A549 (cell line): Measurements from ENCODE around the gene PRCD. TPM values are rescaled to one million over a fixed set of nuclear protein-coding genes. Genes with fewer than 3 reads are reported as not detected.
A peak's percentile ranks its signal among the peaks of the same experiment; 100 is the strongest.

Experiments
- ATAC-seq, 2 experiments: fragments of 200-7000 bp in 1 of 2; fragments of >200 bp in 1 of 2; cut with Nextera tagmentation in 1 of 2; cut with Tn5 transposase in 1 of 2; 3 replicates each; pipeline versions ENCODE4 v1.8.0 to v1.9.1; 2018 to 2020; ENCODE audit warnings: mild to moderate bottlenecking in 1 of 2, moderate library complexity in 1 of 2
- CTCF ChIA-PET: fragments of 300-600 bp; sonication (Branson Sonifier 250); formaldehyde crosslinking; extraction: SDS; loops from one replicate; lab custom pipeline; 2021; ENCODE audit warnings: antibody characterized with exemption, inconsistent platforms; lab: Yijun Ruan, JAX
- POLR2A ChIA-PET: fragments of 350-600 bp; formaldehyde crosslinking; extraction: SDS; loops from one replicate; lab custom pipeline; 2021; ENCODE audit warnings: antibody characterized with exemption, inconsistent platforms; lab: Yijun Ruan, JAX
- DNase-seq, 2 experiments: peaks; one replicate each; pipeline versions ENCODE4 v3.0.0 to v3.0.0-alpha.2; 2011 to 2016; ENCODE audit warnings: low read depth in 1 of 2, low spot score in 1 of 2
- FAIRE-seq: peaks from 2 replicates; lab custom pipeline; 2011; peaks lifted over from hg19 to GRCh38; lab: Jason Lieb, UNC
- H3K27ac ChIP-seq, 2 experiments: fragments of >200 bp; sonication (Bioruptor Twin); formaldehyde crosslinking; 3 replicates each; pipeline ENCODE4 v1.5.1; 2016 to 2017
- H3K4me1 ChIP-seq: fragments of >200 bp; sonication (Bioruptor Twin); formaldehyde crosslinking; 3 replicates; pipeline ENCODE4 v1.6.1; 2016
- H3K4me2 ChIP-seq: fragments of >200 bp; sonication (Bioruptor Twin); formaldehyde crosslinking; 3 replicates; pipeline ENCODE4 v1.6.1; 2016
- H3K4me3 ChIP-seq: fragments of >200 bp; sonication (Bioruptor Twin); formaldehyde crosslinking; 3 replicates; pipeline ENCODE4 v1.5.1; 2016
- H3K9me3 ChIP-seq: fragments of >200 bp; sonication (Bioruptor Twin); formaldehyde crosslinking; 3 replicates; pipeline ENCODE4 v1.6.1; 2016
- BHLHE40 ChIP-seq: IDR thresholded peaks from 2 replicates; pipeline ENCODE4 v1.6.1; 2012; ENCODE audit warnings: low read depth, low read length, inconsistent platforms
- CHD4 ChIP-seq: fragments of 200-600 bp; sonication (generic); IDR thresholded peaks from 2 replicates; pipeline ENCODE4 v1.6.1; 2016; ENCODE audit warnings: antibody characterized with exemption, mild to moderate bottlenecking, borderline replicate concordance
- E2F6 ChIP-seq: IDR thresholded peaks from 2 replicates; pipeline ENCODE4 v1.6.1; 2012; ENCODE audit warnings: low read depth, borderline replicate concordance
- FOSB ChIP-seq: fragments of 250-450 bp; sonication (Bioruptor Pico); IDR thresholded peaks from 2 replicates; pipeline ENCODE4 v1.5.0; 2020; ENCODE audit warnings: mild to moderate bottlenecking, moderate library complexity
- FOSL2 ChIP-seq, 2 experiments: fragments of 450-650 bp in 1 of 2; fragments of >200 bp in 1 of 2; sonication (Bioruptor Twin) in 1 of 2; formaldehyde crosslinking; IDR thresholded peaks; 2 replicates each; pipeline versions ENCODE4 v1.5.0 to v1.6.1; 2016 to 2020; ENCODE audit warnings: mild to moderate bottlenecking in 1 of 2, moderate library complexity in 1 of 2
- FOXS1 ChIP-seq: fragments of 250-450 bp; sonication (Bioruptor Pico); IDR thresholded peaks from 2 replicates; pipeline ENCODE4 v1.5.0; 2020; ENCODE audit warnings: mild to moderate bottlenecking, moderate library complexity
- GATA3 ChIP-seq: IDR thresholded peaks from 2 replicates; pipeline ENCODE4 v1.6.1; 2012; ENCODE audit warnings: borderline replicate concordance
- HOXA7 ChIP-seq: fragments of 250-450 bp; sonication (Bioruptor Pico); IDR thresholded peaks from 2 replicates; pipeline ENCODE4 v1.5.0; 2020; ENCODE audit warnings: mild to moderate bottlenecking, moderate library complexity
- HOXB13 ChIP-seq: fragments of 250-450 bp; sonication (Bioruptor Pico); IDR thresholded peaks from 2 replicates; pipeline ENCODE4 v1.5.0; 2020; ENCODE audit warnings: low read depth, mild to moderate bottlenecking, moderate library complexity
- JUNB ChIP-seq: fragments of >200 bp; sonication (Bioruptor Twin); formaldehyde crosslinking; IDR thresholded peaks from 2 replicates; pipeline ENCODE4 v1.6.1; 2016
- KDM1A ChIP-seq: fragments of 200-600 bp; sonication (generic); IDR thresholded peaks from 2 replicates; pipeline ENCODE4 v1.6.1; 2016; ENCODE audit warnings: low read depth, mild to moderate bottlenecking
- KDM5A ChIP-seq: fragments of 200-600 bp; sonication (generic); IDR thresholded peaks from 2 replicates; pipeline ENCODE4 v1.6.1; 2016; ENCODE audit warnings: antibody characterized with exemption, mild to moderate bottlenecking
- MAFK ChIP-seq: fragments of 450-650 bp; IDR thresholded peaks from 2 replicates; pipeline ENCODE4 v1.6.1; 2014; ENCODE audit not compliant: partially characterized antibody
- MAZ ChIP-seq: fragments of 150-350 bp; IDR thresholded peaks from 2 replicates; pipeline ENCODE4 v1.6.1; 2014; ENCODE audit warnings: antibody characterized with exemption, low read depth, low read length, borderline replicate concordance
- RAD21 ChIP-seq, 2 experiments: fragments of >200 bp in 1 of 2; sonication (Bioruptor Twin) in 1 of 2; formaldehyde crosslinking in 1 of 2; IDR thresholded peaks in 1 of 2; conservative IDR thresholded peaks in 1 of 2; 2 replicates in 1 of 2; 3 replicates in 1 of 2; pipeline ENCODE4 v1.6.1; 2012 to 2018; ENCODE audit warnings: inconsistent platforms in 1 of 2
- RARB ChIP-seq: fragments of 250-450 bp; sonication (Bioruptor Pico); IDR thresholded peaks from 2 replicates; pipeline ENCODE4 v1.8.0; 2021; ENCODE audit warnings: mild to moderate bottlenecking, moderate library complexity
- RNF2 ChIP-seq: fragments of 200-600 bp; sonication (generic); IDR thresholded peaks from 2 replicates; pipeline ENCODE4 v1.6.1; 2016; ENCODE audit warnings: low read depth, mild to moderate bottlenecking, antibody characterized with exemption, moderate library complexity, borderline replicate concordance
- SREBF2 ChIP-seq: fragments of 450-650 bp; IDR thresholded peaks from 2 replicates; pipeline ENCODE4 v1.6.1; 2014; ENCODE audit warnings: mild to moderate bottlenecking, moderate library complexity
- USF2 ChIP-seq: fragments of 450-650 bp; IDR thresholded peaks from 2 replicates; pipeline ENCODE4 v1.6.1; 2014; ENCODE audit warnings: antibody characterized with exemption
- ZC3H11A ChIP-seq: fragments of 450-650 bp; IDR thresholded peaks from 2 replicates; pipeline ENCODE4 v1.6.1; 2014; ENCODE audit warnings: antibody characterized with exemption, mild to moderate bottlenecking
- WGBS: methylation state at CpG from one replicate; pipeline ENCODE4 v1.1.6; 2017; ENCODE audit errors: missing lambda C conversion rate; 5-methylcytosine and 5-hydroxymethylcytosine counted together
- polyA plus RNA-seq, 4 experiments: library from polyadenylated mRNA; depleted of rRNA in 3 of 4; stranded (reverse); fragments of >200 nt; fragmentation: RNase III in 1 of 4; extraction: RNeasy Plus Mini Kit Qiagen cat#74134 plus additional on column Dnase treatment in 1 of 4; gene quantifications; 2 replicates in 3 of 4; 3 replicates in 1 of 4; pipeline ENCODE4 v1.2.3, GENCODE V29; 2011 to 2017

Gene PRCD
- polyA plus RNA-seq, 2 of the 4 experiments (the other 2 are of a cell fraction), result not detected

- TF ChIP-seq RAD21 (conservative IDR thresholded peaks at IDR 0.05 in 1 of 2, IDR thresholded peaks at IDR 0.05 in 1 of 2), result peak; percentile 33 to 59; a peak in 4 of 5 replicates
- no peak for TF ChIP-seq HOXA7 (CRISPR knock-in tag)
- TF ChIP-seq BHLHE40, result no peak
- TF ChIP-seq FOSL2 (IDR thresholded peaks at IDR 0.05), result no peak
- no peak for TF ChIP-seq FOSL2 (CRISPR knock-in tag; IDR thresholded peaks at IDR 0.05)
- TF ChIP-seq JUNB, result no peak
- no peak for TF ChIP-seq FOSB (CRISPR knock-in tag)
- TF ChIP-seq MAZ, result no peak
- TF ChIP-seq E2F6, result peak; percentile 54; the same call in 1 of the 2 replicates
Observed at GRCh38 chr17:76585649-76586593, 46.1 kb downstream of the PRCD start, which contains the start of gene ST6GALNAC2 (continued).

- H3K27ac ChIP-seq, result no peak overlapping the region
- H3K4me2 ChIP-seq, result no peak overlapping the region
- FAIRE-seq, result no peak
- CTCF ChIA-PET, result interaction anchor here (1.0 to 7.0 kb wide), 22 partner anchors 7 to 132 kb away, joined by 3 to 50 read pairs (median 7); no protein-coding TSS in a partner anchor
- POLR2A ChIA-PET, result interaction anchor here (0.6 to 2.0 kb wide), 2 partner anchors 85 to 196 kb away, joined by 3 to 6 read pairs; no protein-coding TSS in a partner anchor
- no peak for TF ChIP-seq RNF2
- no peak for TF ChIP-seq KDM1A
- no peak for TF ChIP-seq CHD4
- no peak for TF ChIP-seq MAFK
- no peak for TF ChIP-seq E2F6
- no peak for TF ChIP-seq RARB
- TF ChIP-seq MAZ, result no peak
- no peak for TF ChIP-seq SREBF2
- no peak for TF ChIP-seq KDM5A
- no peak for TF ChIP-seq HOXB13
- no peak for TF ChIP-seq USF2
- WGBS, result 87% methylated on average over 15 of the region's 17 CpGs
- no peak overlapping the region for H3K4me3 ChIP-seq
- ATAC-seq, result no peak
- DNase-seq, result no peak
- H3K4me1 ChIP-seq, result 0 out of 3 replicates have a peak, but pooled peaks cover 3% of the 10 kb centered on the region
- H3K9me3 ChIP-seq, result no peaks in the 10 kb centered on the region
Observed at GRCh38 chr17:76586741-76587487, 47.1 kb downstream of the PRCD start.

GRCh38 chr17:76588182-76588581 is 48.3 kb downstream of the PRCD start:
- POLR2A ChIA-PET, result no interaction called here
- Histone ChIP-seq H3K4me1 (0 out of 3 replicates have a peak, but pooled peaks cover 3% of the 10 kb centered on the region), H3K27ac (no peak overlapping the region), H3K4me2 (no peak overlapping the region), H3K4me3 (no peak overlapping the region)
- CTCF ChIA-PET, result interaction anchor here (1.0 to 7.0 kb wide), 9 partner anchors 11 to 127 kb away, joined by 3 to 50 read pairs (median 9); no protein-coding TSS in a partner anchor
- TF ChIP-seq FOXS1 (CRISPR knock-in tag) (no peak), ZC3H11A (no peak), GATA3 (no peak)
- TF ChIP-seq, all 56 proteins: peak for 0
- FAIRE-seq, result no peak
- ATAC-seq, result no peak
- no peaks in the 10 kb centered on the region for H3K9me3 ChIP-seq
- DNase-seq, result no peak
